GM18502 (cell line): ENCODE results near the gene PAAF1.
"Not testable (repeated sequence)": the region's sequence is repeated elsewhere in the genome, so short reads cannot be mapped to it uniquely, and the experiment has no call there.

ENCODE experiments used
- ATAC-seq: cut with Tn5 transposase; IDR thresholded peaks from one replicate; pipeline ENCODE4 v1.9.1; 2021; ENCODE audit warnings: mild to moderate bottlenecking; ENCODE audit not compliant: unreplicated experiment, poor library complexity

Gene PAAF1

GRCh38 chr11:73880449-73880848 lies 3.6 kb downstream of the PAAF1 start:
- not testable (repeated sequence) for ATAC-seq

- ATAC-seq, result no peak
Measured at GRCh38 chr11:73883856-73884255, 7.1 kb downstream of the PAAF1 start.

GRCh38 chr11:73888244-73888643 lies 11.4 kb downstream of the PAAF1 start:
- ATAC-seq, result no peak

GRCh38 chr11:73889019-73889418 lies 12.2 kb downstream of the PAAF1 start:
- ATAC-seq, result no peak

- no peak for ATAC-seq
Measured at GRCh38 chr11:73889536-73889935, 12.7 kb downstream of the PAAF1 start.

- no peak for ATAC-seq
Measured at GRCh38 chr11:73893041-73893440, 16.2 kb downstream of the PAAF1 start.

- no peak for ATAC-seq
Measured at GRCh38 chr11:73894725-73895335, 18.0 kb downstream of the PAAF1 start.

- ATAC-seq, result no peak
Measured at GRCh38 chr11:73902303-73902702, 25.5 kb downstream of the PAAF1 start.

GRCh38 chr11:73907191-73907590 lies 30.4 kb downstream of the PAAF1 start:
- no peak for ATAC-seq

GRCh38 chr11:73912026-73912425 lies 35.2 kb downstream of the PAAF1 start:
- ATAC-seq, result no peak

- ATAC-seq, result no peak
Measured at GRCh38 chr11:73913472-73913871, 36.7 kb downstream of the PAAF1 start.

GRCh38 chr11:73914284-73914683 lies 37.5 kb downstream of the PAAF1 start:
- ATAC-seq, result no peak

GRCh38 chr11:73916435-73916834 lies 39.6 kb downstream of the PAAF1 start:
- ATAC-seq, result no peak

- no peak for ATAC-seq
Measured at GRCh38 chr11:73921180-73921579, 44.4 kb downstream of the PAAF1 start.

- ATAC-seq, result no peak
Measured at GRCh38 chr11:73929388-73929787, 52.6 kb downstream of the PAAF1 start.

- ATAC-seq, result no peak
Measured at GRCh38 chr11:73931039-73931645, 54.3 kb downstream of the PAAF1 start.

- no peak for ATAC-seq
Measured at GRCh38 chr11:73931951-73932350, 55.2 kb downstream of the PAAF1 start.

- no peak for ATAC-seq
Measured at GRCh38 chr11:73932781-73933180, 56.0 kb downstream of the PAAF1 start.

GRCh38 chr11:73936047-73936446 lies 59.2 kb downstream of the PAAF1 start:
- not testable (repeated sequence) for ATAC-seq

GRCh38 chr11:73939096-73939495 lies 62.3 kb downstream of the PAAF1 start:
- no peak for ATAC-seq

- no peak for ATAC-seq
Measured at GRCh38 chr11:73940801-73941570, 64.2 kb downstream of the PAAF1 start.

GRCh38 chr11:73942010-73942409 lies 65.2 kb downstream of the PAAF1 start:
- ATAC-seq, result no peak
